GM19395 (cell line): ENCODE measurements around the gene TUBGCP4.

ENCODE experiments used
- ATAC-seq: cut with Tn5 transposase; IDR thresholded peaks from one replicate; pipeline ENCODE4 v1.9.1; 2021; ENCODE audit warnings: mild to moderate bottlenecking, moderate library complexity; ENCODE audit not compliant: unreplicated experiment

Gene TUBGCP4

GRCh38 chr15:43403616-43404015 is 32.7 kb downstream of the TUBGCP4 start:
- ATAC-seq = no peak

- no peak for ATAC-seq
Observed at GRCh38 chr15:43404130-43404529, 33.2 kb downstream of the TUBGCP4 start.

- no peak for ATAC-seq
Observed at GRCh38 chr15:43406189-43406588, 35.3 kb downstream of the TUBGCP4 start.

- no peak for ATAC-seq
Observed at GRCh38 chr15:43406808-43407207, 35.9 kb downstream of the TUBGCP4 start.

GRCh38 chr15:43408789-43409188 is 37.9 kb downstream of the TUBGCP4 start:
- ATAC-seq = no peak

GRCh38 chr15:43410572-43411214 is 39.8 kb downstream of the TUBGCP4 start:
- no peak for ATAC-seq

GRCh38 chr15:43412096-43412495 is 41.2 kb downstream of the TUBGCP4 start:
- ATAC-seq = no peak

- no peak for ATAC-seq
Observed at GRCh38 chr15:43414196-43414595, 43.3 kb downstream of the TUBGCP4 start.

- ATAC-seq = no peak
Observed at GRCh38 chr15:43420435-43420834, 49.5 kb downstream of the TUBGCP4 start.

- no peak for ATAC-seq
Observed at GRCh38 chr15:43420876-43421275, 50.0 kb downstream of the TUBGCP4 start.

GRCh38 chr15:43423793-43424192 is 52.9 kb downstream of the TUBGCP4 start:
- ATAC-seq = no peak

GRCh38 chr15:43429687-43430086 is 58.8 kb downstream of the TUBGCP4 start:
- ATAC-seq = no peak

GRCh38 chr15:43433165-43433564 is 62.3 kb downstream of the TUBGCP4 start:
- ATAC-seq = no peak

GRCh38 chr15:43433661-43434303 is 62.9 kb downstream of the TUBGCP4 start:
- ATAC-seq = no peak

GRCh38 chr15:43434446-43434845 is 63.5 kb downstream of the TUBGCP4 start:
- ATAC-seq = no peak

GRCh38 chr15:43436395-43436794 is 65.5 kb downstream of the TUBGCP4 start:
- no peak for ATAC-seq

GRCh38 chr15:43439268-43439667 is 68.4 kb downstream of the TUBGCP4 start:
- no peak for ATAC-seq

GRCh38 chr15:43440721-43441281 is 69.9 kb downstream of the TUBGCP4 start:
- no peak for ATAC-seq

- ATAC-seq = no peak
Observed at GRCh38 chr15:43441316-43441715, 70.4 kb downstream of the TUBGCP4 start.

GRCh38 chr15:43446344-43446743 is 75.4 kb downstream of the TUBGCP4 start:
- no peak for ATAC-seq

- no peak for ATAC-seq
Observed at GRCh38 chr15:43449981-43450380, 79.1 kb downstream of the TUBGCP4 start.
